CD4-positive, CD25-positive, alpha-beta regulatory T cell (primary cell): ENCODE data around the gene NEK5. TPM values are rescaled to one million over a fixed set of nuclear protein-coding genes. Genes with fewer than 3 reads are reported as not detected.
"Not testable (repeated sequence)": the region's sequence is repeated elsewhere in the genome, so short reads cannot be mapped to it uniquely, and the experiment has no call there.

Experiments
- ATAC-seq, 2 donors: fragments of 150-1000 bp; cut with Tn5 transposase; one replicate each; pipeline ENCODE4 v1.10.0; 2021; ENCODE audit warnings: low read depth in 2 of 2, moderate number of reproducible peaks in 2 of 2, moderate library complexity in 1 of 2
- DNase-seq, 3 donors: peaks; one replicate each; pipeline versions ENCODE4 v3.0.0 to v3.0.0-alpha.2; 2012 to 2022; ENCODE audit warnings: mixed read lengths in 1 of 3
- H3K27ac ChIP-seq: one replicate; pipeline ENCODE4 v1.7.0; 2013; ENCODE audit warnings: mild to moderate bottlenecking, low read length; ENCODE audit not compliant: insufficient read depth, poor library complexity, severe bottlenecking
- H3K27me3 ChIP-seq: one replicate; pipeline ENCODE4 v1.7.0; 2013; ENCODE audit warnings: low read length; ENCODE audit not compliant: control insufficient read depth, insufficient read depth
- H3K36me3 ChIP-seq: one replicate; pipeline ENCODE4 v1.7.0; 2013; ENCODE audit warnings: mild to moderate bottlenecking, low read length, moderate library complexity; ENCODE audit not compliant: control insufficient read depth, insufficient read depth
- H3K4me1 ChIP-seq: 2 replicates; pipeline ENCODE4 v1.7.0; 2013; ENCODE audit warnings: mild to moderate bottlenecking, low read length; ENCODE audit not compliant: insufficient read depth, control insufficient read depth, poor library complexity, severe bottlenecking
- H3K4me3 ChIP-seq: one replicate; pipeline ENCODE4 v1.7.0; 2013; ENCODE audit warnings: low read depth, mild to moderate bottlenecking, low read length, moderate library complexity
- H3K9me3 ChIP-seq, 2 experiments: 1 replicate in 1 of 2; 2 replicates in 1 of 2; pipeline ENCODE4 v1.7.0; 2013; ENCODE audit warnings: low read length in 2 of 2, mild to moderate bottlenecking in 1 of 2, moderate library complexity in 1 of 2; ENCODE audit not compliant: control insufficient read depth in 2 of 2
- H3K27ac Mint-ChIP-seq, 3 donors: one replicate each; pipeline ENCODE4 v1.8.0; 2020 to 2022; ENCODE audit warnings: mild to moderate bottlenecking in 3 of 3, mixed read lengths in 3 of 3, moderate library complexity in 2 of 3
- H3K27me3 Mint-ChIP-seq: one replicate; pipeline ENCODE4 v1.8.0; 2022; ENCODE audit warnings: mild to moderate bottlenecking, mixed read lengths
- H3K36me3 Mint-ChIP-seq: one replicate; pipeline ENCODE4 v1.8.0; 2020; ENCODE audit warnings: mixed read lengths
- H3K4me1 Mint-ChIP-seq, 4 donors: one replicate each; pipeline ENCODE4 v1.8.0; 2020 to 2022; ENCODE audit warnings: mixed read lengths in 4 of 4, mild to moderate bottlenecking in 1 of 4
- H3K4me3 Mint-ChIP-seq, 4 donors: one replicate each; pipeline ENCODE4 v1.8.0; 2020 to 2022; ENCODE audit warnings: mild to moderate bottlenecking in 4 of 4, mixed read lengths in 4 of 4, moderate library complexity in 3 of 4
- H3K9me3 Mint-ChIP-seq, 7 donors: one replicate each; pipeline ENCODE4 v1.8.0; 2020 to 2022; ENCODE audit warnings: mixed read lengths in 7 of 7, mild to moderate bottlenecking in 3 of 7, moderate library complexity in 2 of 7
- polyA plus RNA-seq, 4 donors: library from polyadenylated mRNA; unstranded; fragments of 300-500 nt; fragmentation: Illumina TruSeq; gene quantifications; one replicate each; pipeline ENCODE4 v1.2.3, GENCODE V29; 2021
- total RNA-seq: library from RNA; stranded (reverse); gene quantifications from one replicate; pipeline ENCODE4 v1.2.3, GENCODE V29; 2022

Gene NEK5
- total and polyA plus RNA-seq, 5 donors from 2014 or later = 0.06 to 0.07 TPM; not detected in 3

DNA sequence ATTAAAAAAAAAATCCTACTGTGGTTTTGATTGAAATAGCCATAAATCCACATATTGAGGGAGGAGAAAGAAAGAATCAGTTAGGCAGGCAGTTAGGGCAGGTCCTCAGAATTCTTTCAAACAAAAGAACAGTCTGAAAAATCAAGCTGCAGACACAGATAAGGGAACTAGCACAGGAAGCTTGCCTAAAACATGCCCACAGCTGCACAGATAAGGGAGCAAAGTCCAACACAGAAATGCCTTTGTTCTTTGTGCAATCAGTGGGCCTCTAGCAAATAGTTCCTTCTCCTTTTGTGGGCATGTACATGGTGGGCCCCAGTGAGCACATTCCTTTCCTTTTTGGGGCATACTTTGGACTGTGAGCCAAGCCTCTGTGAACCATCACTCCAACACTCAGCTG, 61.6 kb downstream of the NEK5 start:
- H3K4me1 Mint-ChIP-seq = peaks cover 0 to 2% (median 0%) of the 10 kb centered on the region in 4 donors
- H3K27ac Mint-ChIP-seq = no peak overlapping the region
- H3K4me3 Mint-ChIP-seq = no peak overlapping the region
- peaks cover 0 to 39% (median 12%) of the 10 kb centered on the region in 7 donors for H3K9me3 Mint-ChIP-seq
- H3K36me3 Mint-ChIP-seq = no peaks in the 10 kb centered on the region
- H3K36me3 ChIP-seq = no peaks in the 10 kb centered on the region
- H3K4me1 ChIP-seq = no peaks in the 10 kb centered on the region
- H3K27me3 Mint-ChIP-seq = peaks cover 14% of the 10 kb centered on the region
- H3K27ac ChIP-seq = no peak overlapping the region
- H3K27me3 ChIP-seq = peaks cover 5% of the 10 kb centered on the region
- H3K4me3 ChIP-seq = no peak overlapping the region
- H3K9me3 ChIP-seq = peaks cover 15 to 19% of the 10 kb centered on the region in 2 experiments
- ATAC-seq = no peak
- DNase-seq = peak in 1 of 3 donors; percentile 13

DNA sequence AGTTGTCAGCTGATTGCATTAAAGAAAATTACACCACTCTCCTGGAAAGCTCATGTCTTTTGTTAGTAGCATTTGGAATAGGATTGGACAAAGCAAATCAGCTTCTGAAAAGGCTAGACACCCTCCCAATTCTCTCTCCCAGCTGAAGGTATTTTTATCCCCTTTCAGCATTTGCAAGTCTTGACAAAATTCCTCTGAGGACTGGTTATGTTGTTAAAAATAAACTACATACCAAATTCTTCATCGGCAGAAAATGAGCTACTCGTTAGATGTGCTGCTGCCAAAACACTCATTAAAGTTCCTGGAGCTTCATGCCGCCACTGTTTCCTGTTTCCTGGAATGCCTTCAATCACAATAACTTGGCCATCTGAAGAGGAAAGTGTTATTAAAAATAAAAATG, 67.3 kb downstream of the NEK5 start:
- no peak overlapping the region for H3K27ac ChIP-seq
- Mint-ChIP-seq H3K27ac (no peak overlapping the region), H3K27me3 (peaks cover 9% of the 10 kb centered on the region), H3K4me3 (no peak overlapping the region), H3K4me1 (no peaks in the 10 kb centered on the region), H3K36me3 (no peaks in the 10 kb centered on the region), H3K9me3 (peaks cover 0 to 16% (median 8%) of the 10 kb centered on the region in 7 donors)
- no peak overlapping the region for H3K4me3 ChIP-seq
- no peaks in the 10 kb centered on the region for H3K27me3 ChIP-seq
- no peaks in the 10 kb centered on the region for H3K36me3 ChIP-seq
- ATAC-seq (no peak), DNase-seq (no peak)
- no peaks in the 10 kb centered on the region for H3K4me1 ChIP-seq
- H3K9me3 ChIP-seq = peaks cover 0 to 5% of the 10 kb centered on the region in 2 experiments

DNA sequence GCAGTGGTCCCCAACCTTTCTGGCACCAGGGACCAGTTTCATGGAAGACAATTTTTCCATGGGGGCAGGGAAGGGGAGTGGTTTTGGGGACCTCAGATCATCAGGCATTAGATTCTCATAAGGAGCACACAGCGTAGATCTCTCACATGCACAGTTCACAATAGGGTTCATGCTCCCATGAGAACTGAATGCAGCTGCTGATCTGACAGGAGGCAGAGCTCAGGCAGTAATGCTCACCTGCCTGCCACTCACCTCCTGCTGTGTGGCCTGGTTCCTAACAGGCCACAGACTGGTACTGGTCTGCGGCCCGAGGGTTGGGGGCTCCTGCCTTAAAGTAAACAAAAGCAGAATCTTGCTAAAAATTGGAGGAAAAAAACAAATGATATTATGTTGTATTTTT, 67.8 kb downstream of the NEK5 start:
- not testable (repeated sequence) for H3K4me1 ChIP-seq, H3K4me1 Mint-ChIP-seq

DNA sequence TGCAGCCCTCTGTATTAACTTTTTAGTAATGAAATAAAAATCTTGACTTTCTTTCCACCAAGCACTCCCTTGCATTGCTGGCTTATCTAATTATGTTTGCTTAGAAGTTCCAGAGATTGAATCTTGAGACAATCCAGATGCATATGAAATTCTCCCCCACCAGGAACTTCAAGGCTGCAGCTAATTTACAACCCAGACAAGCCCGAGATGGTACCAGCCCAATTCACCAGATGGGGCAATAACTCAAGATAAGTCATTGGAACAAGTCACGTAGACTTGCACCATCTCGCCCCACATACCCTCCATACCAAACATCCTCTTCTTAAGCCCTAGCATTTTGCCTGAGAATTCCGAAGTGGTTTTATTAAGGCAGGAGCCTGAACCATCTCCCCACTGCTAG, 75.4 kb downstream of the NEK5 start:
- H3K9me3 Mint-ChIP-seq = peaks cover 0 to 9% (median 2%) of the 10 kb centered on the region in 7 donors

More for the DNA sequence above, 67.8 kb downstream of the NEK5 start:
- H3K27me3 Mint-ChIP-seq, H3K4me3 Mint-ChIP-seq, DNase-seq, H3K4me3 ChIP-seq, H3K27ac Mint-ChIP-seq, H3K9me3 ChIP-seq, H3K27ac ChIP-seq, H3K36me3 ChIP-seq, H3K27me3 ChIP-seq, H3K36me3 Mint-ChIP-seq, ATAC-seq: not testable (repeated sequence)
- peaks cover 0 to 13% (median 7%) of the 10 kb centered on the region in 7 donors for H3K9me3 Mint-ChIP-seq

DNA sequence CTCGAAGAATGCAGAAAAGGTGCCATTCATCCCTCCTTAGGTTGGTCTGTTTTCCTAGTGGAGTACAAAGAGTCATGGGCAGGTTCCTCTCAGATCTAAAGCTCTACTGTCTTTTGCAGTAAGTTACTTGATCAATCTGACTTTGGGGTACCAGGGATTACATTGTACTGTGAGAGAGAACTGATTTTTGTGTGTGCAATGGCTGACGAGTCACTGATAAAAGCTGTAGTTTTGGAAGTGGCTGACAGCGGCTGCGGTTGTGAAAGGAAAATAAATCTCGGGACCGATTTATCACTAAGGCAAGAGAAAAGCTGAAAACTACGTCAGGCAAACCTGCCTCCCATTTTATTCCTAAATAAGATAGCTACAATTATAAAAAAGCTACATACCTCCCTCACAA, 77.5 kb downstream of the NEK5 start:
- H3K27ac Mint-ChIP-seq = no peak overlapping the region
- no peaks in the 10 kb centered on the region for H3K4me1 Mint-ChIP-seq
- H3K27me3 ChIP-seq = peaks cover 4% of the 10 kb centered on the region
- H3K4me3 ChIP-seq = no peak overlapping the region
- H3K9me3 Mint-ChIP-seq = peaks cover 0 to 10% (median 2%) of the 10 kb centered on the region in 7 donors
- no peak for ATAC-seq
- H3K36me3 ChIP-seq = no peaks in the 10 kb centered on the region
- DNase-seq = no peak
- no peaks in the 10 kb centered on the region for H3K36me3 Mint-ChIP-seq
- peaks cover 10% of the 10 kb centered on the region for H3K27me3 Mint-ChIP-seq
- H3K4me3 Mint-ChIP-seq = no peak overlapping the region
- no peaks in the 10 kb centered on the region for H3K9me3 ChIP-seq
- H3K27ac ChIP-seq = no peak overlapping the region
- H3K4me1 ChIP-seq = no peaks in the 10 kb centered on the region

More for the DNA sequence above, 75.4 kb downstream of the NEK5 start:
- ATAC-seq = no peak
- Mint-ChIP-seq H3K27ac (no peak overlapping the region), H3K36me3 (no peaks in the 10 kb centered on the region), H3K4me3 (no peak overlapping the region), H3K27me3 (peaks cover 10% of the 10 kb centered on the region), H3K4me1 (no peaks in the 10 kb centered on the region)
- H3K36me3 ChIP-seq = no peaks in the 10 kb centered on the region
- no peak overlapping the region for H3K27ac ChIP-seq
- H3K27me3 ChIP-seq = peaks cover 2% of the 10 kb centered on the region
- no peak for DNase-seq
- H3K4me3 ChIP-seq = no peak overlapping the region
- H3K9me3 ChIP-seq = no peaks in the 10 kb centered on the region
- no peaks in the 10 kb centered on the region for H3K4me1 ChIP-seq

DNA sequence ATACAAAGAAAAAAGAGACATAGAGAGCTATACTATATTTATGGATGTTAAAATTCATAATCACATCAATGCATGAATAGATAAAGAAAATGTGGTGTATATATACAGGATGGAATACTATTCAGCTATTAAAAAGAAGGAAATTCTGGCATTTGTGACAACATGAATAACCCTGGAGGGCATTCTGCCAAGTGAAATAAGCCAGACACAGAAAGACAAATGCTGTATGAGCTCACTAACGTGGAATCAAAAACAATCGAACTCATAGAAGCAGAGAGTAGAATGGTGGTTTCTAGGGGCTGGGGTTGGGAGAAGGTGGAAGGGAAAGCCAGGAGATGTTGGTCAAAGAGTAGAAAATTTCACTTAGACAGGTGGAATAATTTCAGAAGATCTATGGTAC, 80.4 kb downstream of the NEK5 start:
- Mint-ChIP-seq H3K27me3 (peaks cover 6% of the 10 kb centered on the region), H3K4me3 (no peak overlapping the region), H3K27ac (no peak overlapping the region), H3K9me3 (peaks cover 0 to 7% (median 5%) of the 10 kb centered on the region in 7 donors), H3K4me1 (peaks cover 0 to 2% (median 0%) of the 10 kb centered on the region in 4 donors), H3K36me3 (peaks cover 4% of the 10 kb centered on the region)
- H3K4me3 ChIP-seq = no peak overlapping the region
- H3K4me1 ChIP-seq = no peaks in the 10 kb centered on the region
- no peak for ATAC-seq
- H3K27me3 ChIP-seq = peaks cover 4% of the 10 kb centered on the region
- DNase-seq = no peak
- no peaks in the 10 kb centered on the region for H3K36me3 ChIP-seq
- H3K27ac ChIP-seq = no peak overlapping the region
- peaks cover 0 to 2% of the 10 kb centered on the region in 2 experiments for H3K9me3 ChIP-seq

DNA sequence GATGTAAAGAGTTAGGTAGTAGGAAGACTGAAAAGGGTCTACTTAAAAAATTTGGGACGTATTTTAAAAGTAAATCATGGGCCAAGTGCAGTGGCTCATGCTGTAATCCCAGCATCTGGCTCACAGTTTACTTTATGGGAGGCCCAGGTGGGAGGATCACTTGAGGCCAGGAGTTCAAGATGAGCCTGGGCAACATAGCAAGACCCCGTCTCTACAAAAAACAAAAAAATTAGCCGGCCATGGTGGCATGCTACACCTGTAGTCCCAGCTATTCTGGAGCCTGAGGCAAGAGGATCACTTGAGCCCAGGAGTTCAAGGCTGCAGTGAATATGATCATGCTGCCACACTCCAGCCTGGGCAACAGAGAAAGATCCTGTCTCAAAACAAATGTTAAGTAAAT, 81.4 kb downstream of the NEK5 start:
- Mint-ChIP-seq H3K9me3 (peaks cover 0 to 7% (median 5%) of the 10 kb centered on the region in 7 donors), H3K4me3 (no peak overlapping the region)
- no peak for DNase-seq

DNA sequence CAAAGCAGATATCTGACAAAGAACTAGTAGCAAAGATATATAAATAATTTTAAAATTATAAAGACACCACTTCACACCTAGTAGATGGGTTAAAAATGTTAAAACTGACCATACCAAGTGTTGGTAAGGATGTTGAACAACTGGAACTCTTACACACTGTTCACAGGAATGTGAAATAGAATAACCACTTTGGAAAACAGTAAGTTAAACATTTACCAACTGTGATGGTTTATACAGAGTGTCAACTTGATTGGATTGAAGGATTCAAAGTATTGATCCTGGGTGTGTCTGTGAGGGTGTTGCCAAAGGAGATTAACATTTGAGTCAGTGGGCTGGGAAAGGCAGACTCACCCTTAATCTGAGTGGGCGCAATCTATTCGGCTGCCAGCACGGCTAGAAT, 85.2 kb downstream of the NEK5 start:
- H3K9me3 Mint-ChIP-seq = peaks cover 0 to 7% (median 4%) of the 10 kb centered on the region in 7 donors
- no peak overlapping the region for H3K4me3 ChIP-seq
- H3K36me3 Mint-ChIP-seq = peaks cover 9% of the 10 kb centered on the region
- peaks cover 0 to 2% (median 0%) of the 10 kb centered on the region in 4 donors for H3K4me1 Mint-ChIP-seq
- no peaks in the 10 kb centered on the region for H3K4me1 ChIP-seq
- DNase-seq (no peak), ATAC-seq (no peak)
- no peaks in the 10 kb centered on the region for H3K36me3 ChIP-seq
- peaks cover 2% of the 10 kb centered on the region for H3K27me3 ChIP-seq
- H3K9me3 ChIP-seq = peaks cover 0 to 7% of the 10 kb centered on the region in 2 experiments
- H3K27ac ChIP-seq = no peak overlapping the region
- no peak overlapping the region for H3K27ac Mint-ChIP-seq
- no peaks in the 10 kb centered on the region for H3K27me3 Mint-ChIP-seq
- no peak overlapping the region for H3K4me3 Mint-ChIP-seq

More for the DNA sequence above, 81.4 kb downstream of the NEK5 start:
- peaks cover 0 to 2% of the 10 kb centered on the region in 2 experiments for H3K9me3 ChIP-seq
- Mint-ChIP-seq H3K4me1 (peaks cover 0 to 2% (median 0%) of the 10 kb centered on the region in 4 donors), H3K27me3 (peaks cover 5% of the 10 kb centered on the region), H3K27ac (no peak overlapping the region), H3K36me3 (peaks cover 4% of the 10 kb centered on the region)
- no peak overlapping the region for H3K27ac ChIP-seq
- H3K27me3 ChIP-seq = peaks cover 4% of the 10 kb centered on the region
- H3K36me3 ChIP-seq = no peaks in the 10 kb centered on the region
- ATAC-seq = no peak
- H3K4me3 ChIP-seq = no peak overlapping the region
- no peaks in the 10 kb centered on the region for H3K4me1 ChIP-seq
